Measurements from ENCODE around the gene EXOC7. TPM values are rescaled to one million over a fixed set of nuclear protein-coding genes. Genes with fewer than 3 reads are reported as not detected.

The EXOC7 gene
- total RNA-seq, 1 experiment from 2014 or later: 114 TPM

GRCh38 chr17:76136276-76137000 lies 32.9 kb upstream of the EXOC7 start:
- ATAC-seq: no peak
- Histone ChIP-seq H3K4me2 (ENCODE audit: low read length) (no peak overlapping the region), H3K27ac (ENCODE audit: low read depth, low read length) (no peak overlapping the region), H3K4me3 (replicated peaks in 1 of 2; ENCODE audit: low read depth in 1 of 2, low read length in 2 of 2) (no peak overlapping the region), H3K79me2 (ENCODE audit: insufficient read depth, low read length) (no peaks in the 10 kb centered on the region), H2AFZ (ENCODE audit: low read depth, low read length, poor library complexity, severe bottlenecking) (no peak overlapping the region), H3K4me1 (ENCODE audit: control insufficient read depth in 1 of 2, insufficient read depth in 2 of 2, low read length in 2 of 2) (peaks cover 31 to 34% of the 10 kb centered on the region in 2 experiments), H3K9me3 (ENCODE audit: control insufficient read depth in 1 of 2, insufficient read depth in 1 of 2, low read depth in 1 of 2, low read length in 2 of 2) (no peaks in the 10 kb centered on the region), H3K36me3 (ENCODE audit: control insufficient read depth in 1 of 2, insufficient read depth in 2 of 2, low read length in 2 of 2) (no peaks in the 10 kb centered on the region), H3K9me2 (ENCODE audit: insufficient read depth) (no peaks in the 10 kb centered on the region), H3K9ac (ENCODE audit: low read length) (no peak overlapping the region), H4K20me1 (ENCODE audit: insufficient read depth) (no peaks in the 10 kb centered on the region), H3K27me3 (ENCODE audit: insufficient read depth, low read length) (no peaks in the 10 kb centered on the region)
- RAD21 ChIA-PET (ENCODE audit: low non-redundant PET in 1 of 2, low total read pairs in 2 of 2, uncharacterized antibody in 2 of 2, unreplicated experiment in 2 of 2): interaction anchor here in 1 of 2 experiments (0.5 kb wide), 1 partner anchor 15 kb away, joined by 4 read pairs; no protein-coding TSS in a partner anchor
- CTCF ChIA-PET: no interaction called here
- BruUV-seq (replicated peaks): no TSS peak
- intact Hi-C loops (cut with micrococcal nuclease): no loop called here
- TF ChIP-seq ELF1 (IDR thresholded peaks at IDR 0.05; ENCODE audit: borderline replicate concordance, low read depth) (no peak), FOSL1 (IDR thresholded peaks at IDR 0.05; ENCODE audit: low read depth) (no peak), CBX3 (IDR thresholded peaks at IDR 0.05; ENCODE audit: low read depth) (no peak), SIN3A (IDR thresholded peaks at IDR 0.05; ENCODE audit: low read depth) (no peak), POLR2AphosphoS5 (IDR thresholded peaks at IDR 0.05; ENCODE audit: low read depth, low read length) (no peak), ZNF274 (IDR thresholded peaks at IDR 0.05; ENCODE audit: low read depth, low read length) (no peak), EZH2 (IDR thresholded peaks at IDR 0.05) (no peak), POLR2A (IDR thresholded peaks at IDR 0.05; ENCODE audit: borderline replicate concordance, extremely low read depth, insufficient read depth, insufficient read length) (no peak), ATF3 (IDR thresholded peaks at IDR 0.05) (no peak), CEBPB (IDR thresholded peaks at IDR 0.05; ENCODE audit: low read depth) (no peak), MAX (IDR thresholded peaks at IDR 0.05) (no peak), SP1 (IDR thresholded peaks at IDR 0.05; ENCODE audit: low read depth) (no peak), EZH2phosphoT487 (IDR thresholded peaks at IDR 0.05; ENCODE audit: borderline replicate concordance) (no peak)
- POLR2A ChIA-PET: no interaction called here
- no peak for DNase-seq (ENCODE audit: low read depth, low spot score)
